Prostate gland (tissue), 2 donors: ENCODE data around the gene SFMBT1.

Experiments used
- POLR2AphosphoS5 ChIP-seq: sonication (generic); formaldehyde crosslinking; IDR thresholded peaks from one replicate; pipeline ENCODE4 v1.6.1; 2017; ENCODE audit warnings: antibody characterized with exemption
- TF ChIP-seq, protein P1 (sequence below), 4 experiments: fragments of 200-600 bp in 2 of 4; fragments of 450-650 bp in 2 of 4; sonication (generic) in 2 of 4; IDR thresholded peaks; 1 replicate in 3 of 4; 2 replicates in 1 of 4; pipeline ENCODE4 v1.5.1; 2016 to 2019; ENCODE audit warnings: antibody characterized with exemption in 4 of 4, mild to moderate bottlenecking in 2 of 4, moderate library complexity in 2 of 4

DNA sequence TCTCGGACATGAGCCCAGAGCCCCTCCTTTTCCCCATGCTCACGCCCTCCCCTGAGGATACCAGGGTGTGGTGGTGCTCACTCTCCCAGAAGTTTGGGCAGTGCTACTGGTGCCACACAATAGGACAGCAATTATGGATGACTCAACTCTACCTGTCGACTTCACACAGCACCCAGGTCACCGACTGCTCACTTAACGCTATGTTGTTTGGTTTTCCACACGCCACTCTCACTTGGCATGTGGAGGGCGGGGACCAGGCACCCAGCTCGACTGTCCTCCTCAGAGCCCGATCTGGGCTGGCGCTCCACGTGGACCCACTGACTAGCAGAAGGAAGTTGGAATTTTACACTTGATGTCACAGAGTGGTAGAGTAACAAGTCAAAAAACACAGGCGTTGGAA is 179.4 kb downstream of the SFMBT1 start:
- TF ChIP-seq, protein P1, sequence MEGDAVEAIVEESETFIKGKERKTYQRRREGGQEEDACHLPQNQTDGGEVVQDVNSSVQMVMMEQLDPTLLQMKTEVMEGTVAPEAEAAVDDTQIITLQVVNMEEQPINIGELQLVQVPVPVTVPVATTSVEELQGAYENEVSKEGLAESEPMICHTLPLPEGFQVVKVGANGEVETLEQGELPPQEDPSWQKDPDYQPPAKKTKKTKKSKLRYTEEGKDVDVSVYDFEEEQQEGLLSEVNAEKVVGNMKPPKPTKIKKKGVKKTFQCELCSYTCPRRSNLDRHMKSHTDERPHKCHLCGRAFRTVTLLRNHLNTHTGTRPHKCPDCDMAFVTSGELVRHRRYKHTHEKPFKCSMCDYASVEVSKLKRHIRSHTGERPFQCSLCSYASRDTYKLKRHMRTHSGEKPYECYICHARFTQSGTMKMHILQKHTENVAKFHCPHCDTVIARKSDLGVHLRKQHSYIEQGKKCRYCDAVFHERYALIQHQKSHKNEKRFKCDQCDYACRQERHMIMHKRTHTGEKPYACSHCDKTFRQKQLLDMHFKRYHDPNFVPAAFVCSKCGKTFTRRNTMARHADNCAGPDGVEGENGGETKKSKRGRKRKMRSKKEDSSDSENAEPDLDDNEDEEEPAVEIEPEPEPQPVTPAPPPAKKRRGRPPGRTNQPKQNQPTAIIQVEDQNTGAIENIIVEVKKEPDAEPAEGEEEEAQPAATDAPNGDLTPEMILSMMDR (IDR thresholded peaks at IDR 0.05) = no peak
- no peak for TF ChIP-seq POLR2AphosphoS5
